RWPE1 (cell line): ENCODE results near the gene TNFAIP2.

Experiments used
- CTCF ChIA-PET: fragments of 350-600 bp; sonication (Branson Sonifier 250); formaldehyde crosslinking; extraction: SDS; loops from one replicate; lab custom pipeline; 2021; lab: Yijun Ruan, JAX
- POLR2A ChIA-PET: fragments of 400-600 bp; formaldehyde crosslinking; extraction: SDS; loops from one replicate; lab custom pipeline; 2020; ENCODE audit warnings: antibody characterized with exemption; ENCODE audit not compliant: low non-redundant PET; lab: Yijun Ruan, JAX
- DNase-seq: peaks from one replicate; pipeline ENCODE4 v3.0.0; 2012; ENCODE audit warnings: low spot score
- H3K27ac ChIP-seq: fragments of 450-650 bp; 2 replicates; pipeline ENCODE4 v1.5.1; 2017
- TF ChIP-seq, protein P1 (sequence below): fragments of 450-650 bp; conservative IDR thresholded peaks from 2 replicates; pipeline ENCODE4 v1.5.1; 2017; ENCODE audit warnings: low read depth, mild to moderate bottlenecking

The TNFAIP2 gene

DNA sequence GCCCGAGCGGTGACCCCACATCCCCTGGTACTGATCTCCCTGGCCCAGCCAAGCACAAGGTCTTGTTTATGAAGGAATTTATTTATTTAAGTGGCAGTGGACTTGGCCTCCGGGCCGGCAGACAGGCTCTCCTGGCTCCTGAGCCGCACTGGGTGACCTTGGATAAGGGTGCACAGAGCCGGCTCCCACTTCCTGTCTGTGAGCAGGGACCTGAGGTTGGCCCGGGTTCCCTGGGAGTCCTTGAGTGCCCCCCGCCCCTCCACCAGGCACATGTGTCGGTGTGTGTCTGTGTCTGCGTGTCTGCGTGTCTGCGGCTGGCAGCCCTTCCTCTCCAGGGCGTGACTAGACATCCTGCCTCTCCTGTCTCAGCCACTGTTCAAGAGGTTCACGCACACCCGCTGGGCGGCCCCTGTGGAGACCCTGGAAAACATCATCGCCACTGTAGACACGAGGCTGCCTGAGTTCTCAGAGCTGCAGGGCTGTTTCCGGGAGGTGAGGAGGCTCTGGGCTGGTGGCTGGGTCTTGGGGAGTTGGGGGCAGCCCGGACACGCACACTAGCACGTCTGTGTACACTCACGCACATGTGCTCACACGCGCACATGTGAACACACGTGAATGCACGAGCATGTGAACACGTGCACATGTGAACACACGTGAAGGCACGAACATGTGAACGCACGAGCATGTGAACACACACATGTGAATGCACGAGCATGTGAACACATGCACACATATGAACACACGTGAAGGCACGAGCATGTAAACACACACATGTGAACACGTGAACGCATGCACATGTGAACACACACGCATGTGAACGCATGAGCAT, 9.3 kb downstream of the TNFAIP2 start:
- CTCF ChIA-PET = no interaction called here
- H3K27ac ChIP-seq = peak overlapping the region; percentile 97
- TF ChIP-seq, protein P1, sequence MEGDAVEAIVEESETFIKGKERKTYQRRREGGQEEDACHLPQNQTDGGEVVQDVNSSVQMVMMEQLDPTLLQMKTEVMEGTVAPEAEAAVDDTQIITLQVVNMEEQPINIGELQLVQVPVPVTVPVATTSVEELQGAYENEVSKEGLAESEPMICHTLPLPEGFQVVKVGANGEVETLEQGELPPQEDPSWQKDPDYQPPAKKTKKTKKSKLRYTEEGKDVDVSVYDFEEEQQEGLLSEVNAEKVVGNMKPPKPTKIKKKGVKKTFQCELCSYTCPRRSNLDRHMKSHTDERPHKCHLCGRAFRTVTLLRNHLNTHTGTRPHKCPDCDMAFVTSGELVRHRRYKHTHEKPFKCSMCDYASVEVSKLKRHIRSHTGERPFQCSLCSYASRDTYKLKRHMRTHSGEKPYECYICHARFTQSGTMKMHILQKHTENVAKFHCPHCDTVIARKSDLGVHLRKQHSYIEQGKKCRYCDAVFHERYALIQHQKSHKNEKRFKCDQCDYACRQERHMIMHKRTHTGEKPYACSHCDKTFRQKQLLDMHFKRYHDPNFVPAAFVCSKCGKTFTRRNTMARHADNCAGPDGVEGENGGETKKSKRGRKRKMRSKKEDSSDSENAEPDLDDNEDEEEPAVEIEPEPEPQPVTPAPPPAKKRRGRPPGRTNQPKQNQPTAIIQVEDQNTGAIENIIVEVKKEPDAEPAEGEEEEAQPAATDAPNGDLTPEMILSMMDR = no peak
- POLR2A ChIA-PET = no interaction called here
- DNase-seq = no peak

DNA sequence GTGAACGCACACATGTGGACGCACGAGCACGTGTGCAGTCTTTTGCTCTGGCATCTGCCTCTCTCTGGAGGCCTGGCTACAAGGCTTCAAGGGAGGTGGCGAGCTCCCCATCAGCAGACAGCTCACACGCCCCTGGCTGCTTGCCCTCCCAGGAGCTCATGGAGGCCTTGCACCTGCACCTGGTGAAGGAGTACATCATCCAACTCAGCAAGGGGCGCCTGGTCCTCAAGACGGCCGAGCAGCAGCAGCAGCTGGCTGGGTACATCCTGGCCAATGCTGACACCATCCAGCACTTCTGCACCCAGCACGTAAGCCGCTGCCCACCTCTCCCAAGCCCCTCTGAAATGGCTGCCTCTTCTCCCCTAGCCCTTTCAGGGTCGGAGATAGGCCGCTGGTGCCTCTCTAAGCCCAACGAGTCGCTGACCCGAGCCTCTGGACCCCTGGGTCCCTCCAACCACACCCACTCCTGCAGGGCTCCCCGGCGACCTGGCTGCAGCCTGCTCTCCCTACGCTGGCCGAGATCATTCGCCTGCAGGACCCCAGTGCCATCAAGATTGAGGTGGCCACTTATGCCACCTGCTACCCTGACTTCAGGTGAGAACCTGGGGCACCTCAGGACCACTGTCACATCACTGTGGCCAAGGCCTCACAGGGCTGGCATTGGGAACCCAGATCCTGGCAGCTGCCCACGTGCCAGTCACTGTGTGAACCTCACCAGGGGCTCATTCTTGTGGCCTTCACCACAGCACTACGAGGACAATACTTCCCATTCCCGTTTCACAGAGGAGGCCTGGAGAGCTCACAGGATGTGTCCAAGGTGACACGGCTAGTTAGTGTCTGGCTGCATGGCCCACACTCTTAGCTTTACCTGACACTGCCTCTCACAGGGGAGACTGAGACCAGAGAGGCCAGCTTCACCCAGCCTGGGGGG, 10.2 kb downstream of the TNFAIP2 start:
- DNase-seq = no peak
- peak overlapping the region; percentile 97 for H3K27ac ChIP-seq
- CTCF ChIA-PET = interaction anchor here (0.8 kb wide), 1 partner anchor 28 kb away, joined by 3 read pairs; no protein-coding TSS in a partner anchor
- POLR2A ChIA-PET = no interaction called here
- TF ChIP-seq, protein P1 = no peak

DNA sequence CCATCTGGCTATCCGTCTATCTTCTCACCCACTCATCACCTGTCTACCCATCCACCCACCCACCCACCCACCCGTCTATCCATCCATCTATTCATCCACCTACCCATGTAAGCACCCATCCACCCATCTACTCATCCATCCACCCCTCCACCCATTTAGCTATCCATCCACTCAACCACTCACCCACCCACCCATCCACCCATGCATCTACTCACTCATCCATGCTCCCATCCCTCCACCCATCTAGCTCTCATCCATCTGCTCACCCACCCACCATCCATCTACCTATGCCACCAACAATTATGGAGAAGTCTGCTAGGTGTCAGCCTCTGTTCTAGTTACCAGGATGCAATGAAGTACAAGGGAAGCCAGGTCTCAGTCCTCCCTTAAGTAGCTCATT, 11.1 kb downstream of the TNFAIP2 start:
- DNase-seq = no peak
- H3K27ac ChIP-seq = no peak overlapping the region
- TF ChIP-seq, protein P1 = no peak
- ChIA-PET CTCF (no interaction called here), POLR2A (no interaction called here)

DNA sequence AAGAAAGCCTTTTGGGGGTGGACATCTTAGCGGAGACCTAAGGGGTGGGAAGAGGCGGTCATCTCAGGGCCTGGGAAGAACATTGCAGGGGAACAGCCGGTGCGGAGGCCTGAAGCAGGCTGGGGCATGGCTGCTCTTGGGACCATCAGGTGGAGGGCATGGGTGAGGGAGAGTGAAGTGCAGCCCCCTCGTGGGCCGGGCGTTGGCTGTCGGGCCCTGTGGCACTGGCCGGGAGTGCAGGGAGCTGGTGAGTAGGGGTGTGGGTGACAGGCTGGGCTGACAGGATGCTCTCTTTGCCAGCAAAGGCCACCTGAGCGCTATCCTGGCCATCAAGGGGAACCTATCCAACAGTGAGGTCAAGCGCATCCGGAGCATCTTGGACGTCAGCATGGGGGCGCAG, 11.7 kb downstream of the TNFAIP2 start:
- ChIA-PET CTCF (no interaction called here), POLR2A (no interaction called here)
- DNase-seq = no peak
- peak overlapping the region; percentile 74 for H3K27ac ChIP-seq
- TF ChIP-seq, protein P1 = no peak

DNA sequence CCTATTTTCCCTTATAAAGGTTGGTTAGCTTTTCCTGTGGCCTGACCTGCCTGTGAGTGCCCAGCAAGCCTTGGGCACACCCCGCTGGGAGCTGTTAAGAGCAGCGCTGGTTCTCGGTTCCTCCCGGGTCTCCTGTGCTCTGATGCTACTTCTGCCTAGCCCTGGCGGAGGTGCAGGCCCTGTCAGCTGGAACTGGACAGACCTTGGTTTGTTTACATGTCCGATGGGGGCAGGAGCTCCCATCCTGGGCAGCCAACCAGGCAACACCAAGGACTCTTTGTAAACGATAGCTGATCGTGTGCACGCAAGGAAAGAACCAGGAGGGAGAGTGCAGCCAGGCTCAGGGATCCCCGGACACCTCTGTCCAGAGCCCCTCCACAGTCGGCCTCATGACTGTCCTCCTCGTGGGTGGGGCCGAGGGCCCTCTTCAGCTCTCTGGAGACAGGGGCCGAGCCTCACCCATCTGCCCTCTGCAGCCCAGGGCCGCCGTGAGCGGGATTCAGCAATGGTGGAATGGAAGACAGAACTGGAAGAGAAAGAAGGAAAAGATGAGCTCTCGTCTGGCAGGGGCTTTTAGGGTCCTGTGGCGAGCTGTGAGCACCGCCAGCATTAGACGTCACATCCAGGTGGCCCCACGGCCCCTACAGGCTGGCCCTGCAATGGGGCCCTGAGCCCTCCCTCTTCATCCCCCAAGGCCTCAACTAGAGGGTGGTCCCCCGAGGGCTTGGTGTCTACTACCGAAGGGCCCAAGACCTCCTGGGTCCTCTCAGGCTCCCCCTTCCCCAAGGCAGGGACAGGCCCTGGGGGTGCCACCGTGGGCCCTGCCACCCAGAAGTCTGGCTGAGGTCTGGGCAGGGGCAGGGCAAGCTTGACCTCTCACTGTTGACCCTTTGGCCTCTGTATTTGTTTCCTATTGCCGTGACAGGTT, 12.3 kb downstream of the TNFAIP2 start:
- POLR2A ChIA-PET = no interaction called here
- TF ChIP-seq, protein P1 = no peak

More for the DNA sequence above, 12.3 kb downstream of the TNFAIP2 start:
- no peak for DNase-seq
- CTCF ChIA-PET = interaction anchor here (0.6 to 2.4 kb wide), 3 partner anchors 31 to 586 kb away, joined by 4 to 14 read pairs (median 5); no protein-coding TSS in a partner anchor
- H3K27ac ChIP-seq = peak overlapping the region; percentile 74
